IMR-90 (cell line): Measurements from ENCODE around the gene SYT5.
"Not testable (repeated sequence)": the region's sequence is repeated elsewhere in the genome, so short reads cannot be mapped to it uniquely, and the experiment has no call there.

Experiments
- BHLHE40 ChIP-seq: fragments of 150-350 bp; IDR thresholded peaks from 2 replicates; pipeline ENCODE4 v1.6.1; 2016; ENCODE audit warnings: mild to moderate bottlenecking, low read depth, low read length
- POLR2A ChIP-seq: IDR thresholded peaks from 2 replicates; pipeline ENCODE4 v1.6.1; 2012; ENCODE audit warnings: mild to moderate bottlenecking, low read depth, low read length
- TF ChIP-seq, protein P1 (sequence below): conservative IDR thresholded peaks from 2 replicates; pipeline ENCODE4 v1.5.1; 2012; ENCODE audit warnings: mild to moderate bottlenecking, low read depth, low read length, improper control_type of control experiment
- TF ChIP-seq, protein P2 (sequence below): fragments of 150-350 bp; IDR thresholded peaks from 2 replicates; pipeline ENCODE4 v1.6.1; 2017; ENCODE audit warnings: mild to moderate bottlenecking, antibody characterized with exemption, low read length, low read depth

DNA sequence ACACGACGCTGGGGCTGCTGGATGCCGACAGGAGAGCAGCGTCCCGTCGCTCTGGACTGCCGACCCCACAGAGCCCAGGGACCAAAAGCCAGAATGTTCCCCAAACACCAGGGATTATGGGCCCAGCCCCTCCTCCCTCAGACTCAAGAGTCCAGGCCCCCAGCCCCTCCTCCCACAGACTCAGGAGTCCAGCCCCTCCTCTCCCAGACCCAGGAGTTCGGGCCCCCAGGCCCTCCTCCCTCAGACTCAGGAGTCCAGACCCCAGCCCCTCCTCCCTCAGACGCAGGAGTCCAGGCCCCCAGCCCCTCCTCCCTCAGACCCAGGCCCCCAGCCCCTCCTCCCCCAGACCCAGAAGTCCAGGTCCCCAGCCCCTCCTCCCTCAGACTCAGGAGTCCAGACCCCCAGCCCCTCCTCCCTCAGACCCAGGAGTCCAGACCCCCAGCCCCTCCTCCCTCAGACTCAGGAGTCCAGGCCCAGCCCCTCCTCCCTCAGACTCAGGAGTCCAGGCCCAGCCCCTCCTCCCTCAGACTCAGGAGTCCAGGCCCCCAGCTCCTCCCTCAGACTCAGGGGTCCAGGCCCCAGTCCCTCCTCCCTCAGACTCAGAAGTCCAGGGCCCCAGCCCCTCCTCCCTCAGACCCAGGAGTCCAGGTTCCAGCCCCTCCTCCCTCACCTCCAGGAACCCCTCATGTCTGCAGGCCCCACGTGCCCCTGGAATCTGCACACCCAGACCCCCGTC, 44.8 kb upstream of the SYT5 start:
- TF ChIP-seq BHLHE40, POLR2A: not testable (repeated sequence)
- TF ChIP-seq, protein P1, sequence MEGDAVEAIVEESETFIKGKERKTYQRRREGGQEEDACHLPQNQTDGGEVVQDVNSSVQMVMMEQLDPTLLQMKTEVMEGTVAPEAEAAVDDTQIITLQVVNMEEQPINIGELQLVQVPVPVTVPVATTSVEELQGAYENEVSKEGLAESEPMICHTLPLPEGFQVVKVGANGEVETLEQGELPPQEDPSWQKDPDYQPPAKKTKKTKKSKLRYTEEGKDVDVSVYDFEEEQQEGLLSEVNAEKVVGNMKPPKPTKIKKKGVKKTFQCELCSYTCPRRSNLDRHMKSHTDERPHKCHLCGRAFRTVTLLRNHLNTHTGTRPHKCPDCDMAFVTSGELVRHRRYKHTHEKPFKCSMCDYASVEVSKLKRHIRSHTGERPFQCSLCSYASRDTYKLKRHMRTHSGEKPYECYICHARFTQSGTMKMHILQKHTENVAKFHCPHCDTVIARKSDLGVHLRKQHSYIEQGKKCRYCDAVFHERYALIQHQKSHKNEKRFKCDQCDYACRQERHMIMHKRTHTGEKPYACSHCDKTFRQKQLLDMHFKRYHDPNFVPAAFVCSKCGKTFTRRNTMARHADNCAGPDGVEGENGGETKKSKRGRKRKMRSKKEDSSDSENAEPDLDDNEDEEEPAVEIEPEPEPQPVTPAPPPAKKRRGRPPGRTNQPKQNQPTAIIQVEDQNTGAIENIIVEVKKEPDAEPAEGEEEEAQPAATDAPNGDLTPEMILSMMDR = not testable (repeated sequence)
- TF ChIP-seq, protein P2, sequence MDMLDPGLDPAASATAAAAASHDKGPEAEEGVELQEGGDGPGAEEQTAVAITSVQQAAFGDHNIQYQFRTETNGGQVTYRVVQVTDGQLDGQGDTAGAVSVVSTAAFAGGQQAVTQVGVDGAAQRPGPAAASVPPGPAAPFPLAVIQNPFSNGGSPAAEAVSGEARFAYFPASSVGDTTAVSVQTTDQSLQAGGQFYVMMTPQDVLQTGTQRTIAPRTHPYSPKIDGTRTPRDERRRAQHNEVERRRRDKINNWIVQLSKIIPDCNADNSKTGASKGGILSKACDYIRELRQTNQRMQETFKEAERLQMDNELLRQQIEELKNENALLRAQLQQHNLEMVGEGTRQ = not testable (repeated sequence)
